CD4-positive, alpha-beta T cell treated with Interleukin-12 subunit alpha and Interleukin-12 subunit beta, for 1 hour (primary cell): ENCODE measurements around the gene TLE7.
A peak's percentile ranks its signal among the peaks of the same experiment; 100 is the strongest.

ENCODE experiments used
- DNase-seq: peaks from one replicate; pipeline ENCODE4 v3.0.0-alpha.2; 2020

The TLE7 gene

DNA sequence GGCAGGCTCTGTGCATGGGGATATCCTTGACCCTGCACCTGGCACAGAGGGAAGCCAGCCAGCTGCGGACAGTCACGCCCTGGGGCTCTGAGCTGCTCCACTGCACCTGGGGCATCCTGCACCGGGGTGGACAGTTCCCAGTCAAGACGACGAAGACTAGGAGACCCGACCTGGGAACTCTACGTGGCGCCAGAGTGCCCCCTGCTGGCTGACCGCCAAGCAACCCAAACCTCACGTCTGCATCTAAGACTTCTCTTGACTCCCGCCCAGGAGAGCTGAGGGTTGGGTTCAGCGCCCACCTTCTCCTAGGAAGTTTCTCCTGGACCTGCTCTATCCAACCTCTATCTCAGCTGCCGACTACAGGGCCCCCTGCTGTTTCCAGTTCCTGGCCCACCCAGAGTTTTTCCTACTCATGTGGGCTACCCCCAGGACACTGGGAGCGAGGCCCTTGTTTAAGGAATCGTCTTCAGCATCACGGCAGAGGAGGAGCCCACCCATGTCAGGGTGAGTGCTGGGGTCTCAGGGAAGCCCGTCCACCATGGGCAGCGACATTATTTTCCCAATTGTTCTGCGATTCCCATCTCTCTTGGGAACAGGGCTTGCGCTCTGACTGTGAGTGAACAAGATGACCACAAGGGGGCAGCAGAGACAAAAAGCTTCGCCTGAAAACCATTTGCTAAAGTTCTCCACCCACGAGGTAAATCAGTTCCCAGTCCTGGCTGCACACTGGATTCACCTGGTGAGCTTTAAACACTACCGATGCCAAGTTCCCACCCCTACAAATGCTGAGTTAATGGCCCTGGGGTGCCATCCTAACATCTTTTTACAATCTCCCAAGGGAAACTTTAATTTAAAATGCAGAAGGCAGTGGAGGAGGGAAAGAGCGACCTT is 29.3 kb downstream of the TLE7 start:
- peak; percentile 63 for DNase-seq

DNA sequence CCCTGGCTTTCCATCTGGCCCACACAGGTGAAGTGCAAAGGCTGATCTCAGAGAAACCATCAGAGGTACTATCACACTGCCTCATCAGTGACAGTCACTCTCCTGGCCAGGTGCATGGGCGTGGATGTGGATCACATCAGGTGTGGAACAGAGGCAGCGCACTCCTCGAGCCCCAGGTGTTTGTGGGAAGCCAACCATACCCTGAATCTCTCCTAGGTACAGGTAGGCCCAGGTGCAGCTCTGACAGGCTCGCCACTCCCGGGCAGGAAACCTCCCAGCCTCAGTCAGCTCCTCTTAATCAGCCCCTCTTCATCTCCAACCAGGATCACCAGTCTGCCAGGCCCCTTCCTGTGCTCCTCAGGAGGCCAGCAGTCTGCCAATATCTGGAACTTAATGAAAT is 31.7 kb downstream of the TLE7 start:
- no peak for DNase-seq

DNA sequence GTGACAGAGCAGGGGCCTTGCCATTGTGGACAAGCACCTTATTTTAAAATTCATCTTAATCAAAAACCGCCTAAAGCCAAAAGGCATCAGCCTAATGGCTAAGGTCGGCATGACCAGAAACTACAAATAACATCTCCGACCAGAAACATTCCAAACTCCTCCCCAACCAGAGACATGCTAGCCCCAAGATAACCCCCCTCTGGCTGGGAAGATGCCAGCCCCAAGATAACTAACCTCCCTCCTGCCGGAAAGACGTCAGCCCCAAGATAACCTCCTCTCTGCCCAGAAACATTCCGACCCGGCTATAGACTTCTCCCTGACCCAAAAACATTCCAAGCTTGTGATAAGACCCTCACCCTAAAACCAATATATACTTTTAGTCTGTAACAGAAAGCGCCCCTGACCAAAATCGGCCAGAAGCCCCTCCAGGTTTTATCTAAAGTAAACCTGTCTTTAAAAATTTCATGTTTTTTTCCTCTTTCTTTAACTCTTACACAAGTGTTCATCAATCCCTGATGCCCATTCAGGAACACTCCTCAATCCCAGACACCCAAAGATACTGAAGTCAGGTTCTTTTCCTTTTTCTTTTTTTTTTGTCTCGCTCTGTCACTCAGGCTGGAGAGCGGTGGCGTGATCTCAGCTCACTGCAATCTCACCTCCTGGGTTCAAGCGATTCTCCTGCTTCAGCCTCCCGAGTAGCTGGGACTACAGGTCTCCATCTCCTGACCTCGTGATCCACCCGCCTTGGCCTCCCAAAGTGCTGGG is 32.7 kb downstream of the TLE7 start:
- DNase-seq = no peak

DNA sequence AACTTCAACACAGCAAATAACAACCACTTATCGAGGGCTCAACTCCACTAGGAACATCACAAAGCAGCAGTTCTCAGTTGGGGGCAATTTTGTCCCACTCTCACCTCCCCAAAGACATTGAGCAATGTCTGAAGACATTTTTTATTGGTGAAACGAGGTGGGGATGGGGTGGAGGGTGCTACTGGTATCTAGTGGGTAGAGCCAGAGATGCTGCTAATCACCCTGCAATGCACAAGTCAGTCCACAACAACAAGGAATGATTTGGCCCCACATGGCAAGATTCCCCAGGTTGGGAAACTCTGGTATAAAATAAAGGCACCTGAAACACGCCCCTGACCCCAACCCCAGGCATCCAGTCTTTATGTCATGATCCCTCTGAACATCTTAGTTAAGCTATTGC is 33.3 kb downstream of the TLE7 start:
- DNase-seq = no peak

DNA sequence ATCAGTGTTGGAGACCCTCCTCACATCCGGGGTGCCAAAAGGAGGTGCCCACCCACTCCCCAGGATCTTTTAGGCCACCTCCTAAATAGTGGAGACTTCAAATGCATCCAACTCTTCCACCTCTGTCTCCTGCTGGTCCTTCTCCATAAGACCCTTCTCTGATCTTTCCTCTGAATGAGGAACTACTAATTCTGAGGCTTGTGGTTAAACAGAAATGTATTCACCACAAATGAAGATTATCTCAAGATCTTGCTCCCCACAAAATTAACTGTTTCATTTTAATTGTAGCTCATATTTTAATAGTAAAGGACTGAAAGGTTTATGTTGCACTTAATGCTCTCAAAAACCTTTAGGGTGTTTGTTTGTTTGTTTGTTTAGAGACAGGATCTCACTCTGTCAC is 34.1 kb downstream of the TLE7 start:
- DNase-seq = no peak

DNA sequence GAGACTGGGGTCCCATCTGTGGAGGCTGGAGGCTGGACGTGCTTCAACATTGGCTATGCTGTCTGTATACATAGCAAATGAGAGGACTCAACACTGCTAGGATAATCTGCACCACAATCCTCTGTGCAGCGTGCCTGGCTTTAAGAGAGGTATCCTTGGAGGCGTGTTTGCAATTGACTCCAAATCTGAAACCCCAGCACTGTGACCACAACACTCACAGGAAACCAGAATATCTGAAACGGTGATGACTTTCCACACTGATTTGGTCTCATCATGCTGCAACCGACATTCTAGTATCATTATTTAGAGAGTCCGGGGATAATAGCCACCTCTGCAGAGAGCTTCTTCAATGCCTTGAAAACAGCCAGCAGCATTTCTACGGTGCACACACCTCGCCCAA is 35.1 kb downstream of the TLE7 start:
- DNase-seq = no peak

DNA sequence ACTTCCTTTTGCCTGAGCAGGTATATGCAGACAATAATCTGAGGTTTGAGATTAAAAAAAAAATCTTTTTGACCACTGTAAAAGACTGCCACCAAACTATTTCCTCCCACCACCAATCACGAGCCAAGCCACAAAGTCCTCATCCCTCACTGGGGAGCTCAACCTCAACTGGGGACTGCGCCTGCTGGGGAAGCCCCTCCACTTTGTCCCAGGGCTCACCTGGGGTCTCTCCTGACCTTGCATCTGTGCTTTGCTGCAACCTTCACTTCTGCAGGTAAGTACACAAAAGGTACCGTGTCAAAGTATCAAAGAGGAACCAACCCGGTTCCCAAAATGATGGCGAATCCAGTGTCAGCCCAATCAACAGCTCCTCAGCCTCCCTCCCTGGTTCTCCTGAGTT is 35.5 kb downstream of the TLE7 start:
- no peak for DNase-seq

DNA sequence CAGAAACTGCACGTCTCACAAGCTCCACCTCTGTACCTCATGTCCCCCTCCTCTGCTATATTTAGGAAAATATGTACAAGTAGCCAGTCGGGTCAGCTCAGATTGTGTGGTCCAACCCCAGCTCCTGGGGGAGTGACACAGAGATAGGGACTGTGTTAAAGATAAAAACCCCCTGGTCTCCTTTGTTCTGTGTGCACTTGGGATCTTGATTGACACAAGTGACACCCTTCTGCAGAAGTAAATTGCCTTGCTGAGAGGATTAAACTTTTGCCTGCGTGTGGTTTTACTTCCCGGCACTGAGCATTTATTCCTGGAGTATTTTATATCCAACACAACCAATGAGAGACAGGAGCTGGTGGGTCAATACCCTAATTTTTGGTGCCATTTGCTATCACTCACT is 37.5 kb downstream of the TLE7 start:
- no peak for DNase-seq

DNA sequence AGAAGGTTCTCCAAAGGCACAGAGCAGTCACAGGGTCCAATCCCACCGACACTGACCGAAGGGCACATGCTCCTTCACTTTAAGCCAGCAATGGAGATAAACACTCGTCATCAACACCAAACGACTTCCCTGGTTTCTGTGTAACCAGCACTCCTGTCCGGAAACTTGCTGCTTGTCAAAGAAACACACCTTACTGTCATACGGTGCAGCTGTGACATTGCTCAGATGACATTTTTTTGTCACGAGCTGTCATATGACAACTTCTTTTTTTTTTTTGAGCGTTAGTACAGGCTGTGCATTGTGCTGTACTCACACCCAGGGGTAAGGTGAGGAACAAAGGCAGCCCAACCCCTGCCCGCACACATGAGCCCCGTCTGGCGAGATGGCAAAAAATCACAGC is 39.2 kb downstream of the TLE7 start:
- DNase-seq = no peak

DNA sequence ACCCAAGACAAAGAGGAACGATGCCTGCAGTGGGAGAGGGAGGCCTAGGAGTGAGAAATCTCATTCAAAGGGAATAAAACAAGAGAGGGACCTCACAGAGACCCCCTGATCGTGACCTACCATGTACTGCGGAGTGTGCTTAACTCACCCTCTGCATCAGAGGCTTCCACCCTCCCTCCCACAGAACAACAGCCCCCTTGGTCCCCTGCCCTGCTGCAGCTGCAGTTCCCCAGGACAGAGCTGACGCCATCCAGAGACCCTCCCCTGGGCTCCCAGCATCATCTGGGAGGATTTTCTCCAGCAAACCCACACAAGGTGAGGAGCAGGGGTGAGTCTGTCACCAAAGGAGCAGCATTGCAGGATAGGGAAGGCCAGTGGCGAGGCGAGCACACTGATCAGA is 39.8 kb downstream of the TLE7 start:
- DNase-seq = no peak

DNA sequence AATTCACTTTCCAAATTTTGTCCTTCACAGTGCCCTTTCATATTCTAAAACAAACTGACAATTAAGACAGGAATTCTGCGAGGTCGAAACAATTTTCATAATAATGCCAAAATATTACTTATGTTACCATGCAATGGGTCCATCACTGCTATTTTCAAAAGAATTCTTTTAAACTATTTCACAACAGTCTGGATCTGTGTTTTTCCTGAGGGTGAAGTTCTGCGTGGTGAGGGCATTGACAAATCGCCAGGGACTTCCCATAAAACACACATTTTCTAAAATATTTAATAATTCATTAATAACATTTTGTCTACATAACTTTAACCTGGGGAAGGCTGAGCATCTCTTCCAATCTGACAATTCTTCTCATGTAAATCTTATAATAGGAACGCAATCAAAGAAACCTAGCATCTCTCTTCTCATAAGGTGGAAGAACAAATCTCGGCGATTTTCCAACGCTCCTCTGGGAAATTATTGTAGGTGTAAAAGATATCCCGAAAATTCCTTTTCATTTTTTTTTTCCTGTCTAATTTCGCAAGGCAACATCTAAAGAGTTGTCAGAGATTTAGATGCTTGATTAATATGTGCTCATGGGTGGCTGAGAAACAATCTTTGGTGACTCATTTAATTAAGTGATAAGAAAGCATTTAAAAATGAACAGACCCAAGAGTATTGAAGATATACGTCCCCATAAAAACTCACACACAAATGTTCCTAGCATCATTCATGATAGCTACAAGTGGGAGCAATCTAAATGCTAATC is 41.9 kb downstream of the TLE7 start:
- no peak for DNase-seq

DNA sequence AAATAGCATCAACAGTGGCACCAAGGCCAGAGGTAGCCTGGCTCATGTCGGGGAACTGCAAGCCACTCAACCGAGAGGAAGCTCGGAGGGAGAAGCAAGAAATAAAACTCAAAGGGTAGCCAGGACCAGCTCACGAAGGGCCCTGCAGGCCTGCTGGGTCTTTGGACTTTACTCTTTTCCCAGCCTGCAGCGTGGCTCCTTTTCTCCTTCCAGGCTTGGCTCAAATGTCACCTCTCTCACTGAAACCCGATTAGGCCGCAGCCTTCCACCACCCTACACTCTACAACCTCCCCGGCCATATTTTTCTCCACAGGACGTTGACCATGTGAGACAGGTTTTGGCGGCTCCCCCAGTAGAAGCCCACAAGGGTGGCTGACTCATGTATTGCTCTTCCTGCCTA is 45.3 kb downstream of the TLE7 start:
- DNase-seq = no peak

DNA sequence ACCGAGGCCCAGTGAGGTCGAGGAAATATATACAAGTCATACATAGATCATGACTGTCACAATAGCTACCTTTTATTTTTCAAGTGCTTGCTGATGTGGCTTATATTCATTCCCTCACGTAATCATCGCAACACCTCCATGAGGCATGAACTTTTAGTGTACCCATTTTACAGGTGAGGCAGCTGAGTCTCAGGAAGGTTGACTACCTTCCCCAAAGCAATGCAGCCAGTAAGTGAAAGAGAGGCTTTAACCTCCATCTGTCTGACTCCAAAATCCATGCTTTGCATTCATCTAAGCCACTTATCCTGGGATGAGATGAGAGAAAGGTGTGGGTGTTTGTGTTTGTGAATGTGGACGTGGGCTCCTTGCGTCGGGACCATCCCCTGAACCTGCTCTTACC is 52.5 kb downstream of the TLE7 start:
- no peak for DNase-seq

DNA sequence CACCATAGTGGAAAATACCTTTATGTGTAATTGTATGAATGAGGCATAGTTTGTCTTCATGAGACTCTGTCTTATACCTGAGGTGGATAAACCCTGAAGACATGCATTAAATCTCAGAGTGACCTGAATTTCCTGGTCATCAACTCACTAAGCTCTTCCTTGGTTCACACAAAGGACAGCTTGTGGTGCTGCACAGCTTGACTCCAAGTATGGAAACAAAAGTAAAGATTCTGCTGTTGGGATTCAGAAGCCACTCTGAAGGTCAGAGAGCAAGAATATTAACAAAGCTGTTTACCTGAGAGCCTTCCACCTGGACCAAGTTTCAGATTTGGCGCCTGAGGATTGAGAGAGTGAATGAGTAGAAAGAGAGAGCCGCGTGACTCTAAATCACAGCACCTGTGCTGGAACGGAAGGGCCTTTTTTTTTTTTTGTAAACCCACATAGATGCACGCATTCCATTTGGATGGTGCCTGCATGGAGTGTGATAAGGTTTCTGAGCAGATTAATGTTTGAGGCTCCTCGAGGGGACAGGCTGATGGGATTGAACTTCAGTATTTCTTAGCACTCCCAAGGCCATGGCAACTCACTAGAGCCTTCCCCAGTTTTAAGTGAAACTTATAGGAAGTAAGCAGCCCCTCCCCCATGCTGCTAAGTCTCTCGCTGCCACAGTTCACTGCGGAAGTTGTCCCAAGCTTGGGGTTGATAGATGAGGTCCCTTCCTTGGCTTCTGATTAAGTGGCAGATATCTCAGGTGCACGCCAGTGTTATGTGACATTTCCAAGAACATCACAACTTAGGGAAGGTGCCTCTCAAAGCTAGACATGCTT is 54.6 kb downstream of the TLE7 start:
- no peak for DNase-seq

DNA sequence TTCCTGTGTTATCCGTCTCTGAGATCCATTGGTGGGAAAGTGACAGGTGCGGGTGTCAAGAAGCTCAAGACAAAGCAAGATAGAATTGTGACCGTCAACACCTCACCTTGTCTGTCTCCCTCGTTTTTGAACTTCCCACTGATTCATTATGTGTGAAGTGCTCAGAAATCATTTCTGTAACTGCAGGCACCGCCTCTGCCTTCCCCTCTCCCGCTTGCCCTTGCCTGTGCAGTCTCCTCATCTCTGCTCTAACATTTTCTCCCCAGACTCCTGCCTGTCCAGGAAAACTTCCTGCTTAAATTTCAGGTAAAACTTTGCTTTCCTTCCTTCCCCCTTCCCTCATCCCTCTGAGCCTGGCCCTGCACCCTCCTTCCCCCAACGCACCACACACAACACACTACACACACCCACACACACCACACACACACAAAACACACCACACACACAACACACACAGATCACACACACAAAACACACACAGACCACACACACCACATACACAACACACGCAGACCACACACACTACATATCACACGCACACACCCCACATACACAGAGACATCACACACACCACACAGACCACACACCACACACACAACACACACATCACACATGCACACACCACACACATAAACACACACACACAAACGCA is 57.7 kb downstream of the TLE7 start:
- DNase-seq = no peak

DNA sequence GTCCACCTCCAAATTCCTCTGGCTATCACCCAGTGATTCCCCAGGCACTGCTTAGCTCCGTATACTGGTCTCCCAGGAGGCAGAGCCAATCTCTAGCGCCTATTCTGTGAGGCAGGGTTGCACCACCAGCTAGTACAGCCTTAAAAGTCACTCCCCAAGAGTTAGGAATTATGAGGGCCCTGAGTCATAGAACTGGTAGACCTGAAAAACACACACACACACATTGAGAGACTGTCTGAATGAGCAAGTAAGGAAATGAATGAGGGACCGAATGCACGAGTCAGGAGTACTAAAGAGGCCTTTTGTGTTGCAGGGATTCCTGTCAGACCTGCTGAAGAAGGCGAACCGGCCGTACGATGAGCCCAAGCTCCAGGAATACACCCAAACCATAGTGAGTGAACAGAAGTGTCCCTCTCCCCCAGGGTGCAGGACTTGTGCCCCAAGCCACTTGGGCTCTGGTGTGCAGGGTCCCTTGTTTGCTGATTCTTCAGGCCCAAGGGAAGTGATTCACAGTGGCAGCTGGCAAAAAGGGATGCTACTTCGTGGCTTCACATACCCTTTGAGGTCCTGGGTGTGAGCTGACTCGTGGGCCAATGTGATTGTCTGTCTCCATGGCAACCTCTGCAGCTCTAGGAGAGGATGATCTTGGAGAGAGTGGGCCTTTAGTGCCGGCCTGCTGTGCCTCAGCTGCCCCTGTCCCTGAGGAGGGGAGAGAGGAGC is 58.6 kb downstream of the TLE7 start:
- no peak for DNase-seq

DNA sequence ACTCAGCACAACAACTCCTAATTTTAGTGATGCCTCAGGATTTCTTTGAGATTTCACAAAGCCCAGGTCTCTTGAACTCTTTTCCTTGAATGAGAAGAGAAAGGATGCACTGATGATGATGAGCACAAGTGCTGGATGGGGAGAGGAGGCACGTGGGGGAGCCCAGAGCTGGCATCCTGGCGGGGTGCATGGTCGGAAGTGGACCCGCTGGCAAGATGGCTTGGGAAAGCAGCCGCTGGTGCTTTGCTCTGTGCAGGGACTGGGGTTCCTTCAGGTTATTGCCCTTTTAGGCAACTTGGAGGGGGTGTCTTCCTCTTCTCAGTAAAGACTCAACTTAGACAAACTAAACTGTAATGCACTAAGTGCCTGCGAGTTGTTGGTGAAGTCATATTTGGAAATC is 61.0 kb downstream of the TLE7 start:
- DNase-seq = no peak
